ENCODE measurements around the gene BMP8A. TPM values are rescaled to one million over a fixed set of nuclear protein-coding genes. Genes with fewer than 3 reads are reported as not detected.
"Not testable (repeated sequence)": the region's sequence is repeated elsewhere in the genome, so short reads cannot be mapped to it uniquely, and the experiment has no call there.

BMP8A gene
- total and polyA plus RNA-seq, 2 experiments from 2014 or later, result 1.2 to 2.8 TPM

- Histone ChIP-seq H4K20me1 (ENCODE audit: insufficient read depth, poor library complexity, severe bottlenecking) (no peaks in the 10 kb centered on the region), H3K36me3 (replicated peaks; ENCODE audit: insufficient read depth, low read depth) (no peaks in the 10 kb centered on the region), H3K4me1 (ENCODE audit: insufficient read depth) (no peaks in the 10 kb centered on the region), H3K4me3 (no peak overlapping the region), H3K9me2 (replicated peaks; ENCODE audit: insufficient read depth) (no peaks in the 10 kb centered on the region), H3K27me3 (no peaks in the 10 kb centered on the region), H3K4me2 (no peak overlapping the region), H2AFZ (no peak overlapping the region), H3K9me3 (ENCODE audit: low read depth) (no peaks in the 10 kb centered on the region), H3K27ac (no peak overlapping the region), H3K79me2 (no peaks in the 10 kb centered on the region)
- 96% methylated on average over 7 of the region's 7 CpGs for WGBS (ENCODE audit: low lambda C conversion rate, missing lambda C conversion rate)
- no peak for TF ChIP-seq EZH2 (IDR thresholded peaks at IDR 0.05; ENCODE audit: borderline replicate concordance)
- DNase-seq (ENCODE audit: low spot score), result no peak
Measured at GRCh38 chr1:39472826-39473225, 18.6 kb upstream of the BMP8A start.

- Histone ChIP-seq H3K4me1 (ENCODE audit: insufficient read depth) (no peaks in the 10 kb centered on the region), H3K4me2 (no peak overlapping the region), H3K9me3 (ENCODE audit: low read depth) (no peaks in the 10 kb centered on the region), H2AFZ (no peak overlapping the region), H3K9me2 (replicated peaks; ENCODE audit: insufficient read depth) (no peaks in the 10 kb centered on the region), H3K36me3 (replicated peaks; ENCODE audit: insufficient read depth, low read depth) (no peaks in the 10 kb centered on the region), H3K4me3 (no peak overlapping the region), H3K27me3 (no peaks in the 10 kb centered on the region), H3K27ac (no peak overlapping the region), H3K79me2 (no peaks in the 10 kb centered on the region), H4K20me1 (ENCODE audit: insufficient read depth, poor library complexity, severe bottlenecking) (no peaks in the 10 kb centered on the region)
- DNase-seq (ENCODE audit: low spot score), result no peak
- TF ChIP-seq CTCF (IDR thresholded peaks at IDR 0.05; ENCODE audit: poor library complexity) (no peak), EZH2 (IDR thresholded peaks at IDR 0.05; ENCODE audit: borderline replicate concordance) (no peak), EZH2phosphoT487 (IDR thresholded peaks at IDR 0.05; ENCODE audit: low read depth, severe bottlenecking, unreplicated experiment) (no peak)
- WGBS (ENCODE audit: low lambda C conversion rate, missing lambda C conversion rate), result 98% methylated on average over 4 of the region's 4 CpGs
Measured at GRCh38 chr1:39473324-39473723, 18.1 kb upstream of the BMP8A start.

GRCh38 chr1:39474810-39475209, 16.6 kb upstream of the BMP8A start:
- no peak overlapping the region for H3K27ac ChIP-seq
- TF ChIP-seq EZH2 (IDR thresholded peaks at IDR 0.05; ENCODE audit: borderline replicate concordance), result no peak
- no peak for TF ChIP-seq EZH2phosphoT487 (IDR thresholded peaks at IDR 0.05; ENCODE audit: low read depth, severe bottlenecking, unreplicated experiment)
- no peak for TF ChIP-seq CTCF (IDR thresholded peaks at IDR 0.05; ENCODE audit: poor library complexity)
- no peak for DNase-seq (ENCODE audit: low spot score)
- H3K9me3 ChIP-seq (ENCODE audit: low read depth), result no peaks in the 10 kb centered on the region
- no peaks in the 10 kb centered on the region for H3K79me2 ChIP-seq
- H3K4me1 ChIP-seq (ENCODE audit: insufficient read depth), result no peaks in the 10 kb centered on the region
- no peaks in the 10 kb centered on the region for H3K36me3 ChIP-seq (replicated peaks; ENCODE audit: insufficient read depth, low read depth)
- no peaks in the 10 kb centered on the region for H3K27me3 ChIP-seq
- no peak overlapping the region for H3K4me3 ChIP-seq
- 84% methylated on average over 4 of the region's 4 CpGs for WGBS (ENCODE audit: low lambda C conversion rate, missing lambda C conversion rate)
- no peaks in the 10 kb centered on the region for H3K9me2 ChIP-seq (replicated peaks; ENCODE audit: insufficient read depth)
- no peaks in the 10 kb centered on the region for H4K20me1 ChIP-seq (ENCODE audit: insufficient read depth, poor library complexity, severe bottlenecking)
- H3K4me2 ChIP-seq, result no peak overlapping the region
- H2AFZ ChIP-seq, result no peak overlapping the region

- H3K9me2 ChIP-seq (replicated peaks; ENCODE audit: insufficient read depth); H3K79me2 ChIP-seq; H3K4me2 ChIP-seq; H3K27ac ChIP-seq; H2AFZ ChIP-seq; DNase-seq (ENCODE audit: low spot score); H4K20me1 ChIP-seq (ENCODE audit: insufficient read depth, poor library complexity, severe bottlenecking); H3K27me3 ChIP-seq; H3K9me3 ChIP-seq (ENCODE audit: low read depth); H3K4me3 ChIP-seq; H3K36me3 ChIP-seq (replicated peaks; ENCODE audit: insufficient read depth, low read depth); H3K4me1 ChIP-seq (ENCODE audit: insufficient read depth): not testable (repeated sequence)
- 88% methylated on average over 1 of the region's 1 CpG for WGBS (ENCODE audit: low lambda C conversion rate, missing lambda C conversion rate)
Measured at GRCh38 chr1:39475551-39475950, 15.9 kb upstream of the BMP8A start.
